Hepatocyte (in vitro differentiated cells): ENCODE data around the gene PLOD1.

Source experiments
- CTCF ChIP-seq: fragments of 200-600 bp; sonication (generic); IDR thresholded peaks from 2 replicates; pipeline ENCODE4 v1.5.1; 2016; ENCODE audit warnings: antibody characterized with exemption, mild to moderate bottlenecking; ENCODE audit not compliant: poor library complexity
- EZH2 ChIP-seq: fragments of 200-600 bp; sonication (generic); IDR thresholded peaks from 2 replicates; pipeline ENCODE4 v1.6.1; 2016; ENCODE audit warnings: antibody characterized with exemption, mild to moderate bottlenecking, borderline replicate concordance

DNA sequence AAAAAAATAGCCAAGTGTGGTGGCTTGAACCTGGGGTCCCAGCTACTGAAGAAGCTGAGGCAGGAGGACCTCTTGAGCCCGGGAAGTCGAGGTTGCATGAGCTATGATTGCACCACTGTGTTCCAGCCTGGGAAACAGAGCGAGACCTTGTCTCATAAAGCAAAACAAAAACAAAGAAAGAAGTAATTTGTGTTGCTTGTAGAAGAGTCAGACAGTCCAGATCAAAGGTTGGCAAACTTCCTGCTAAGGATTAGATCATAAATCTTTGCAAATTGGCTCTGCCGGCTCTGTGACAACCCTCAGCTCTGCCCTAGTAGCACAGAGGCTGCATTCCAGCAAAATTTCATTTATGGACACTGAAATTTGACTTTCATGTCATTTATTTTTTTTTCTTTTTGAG lies 26.7 kb downstream of the PLOD1 start:
- TF ChIP-seq CTCF (no peak), EZH2 (no peak)
